Stimulated activated CD4-positive, alpha-beta T cell treated with anti-CD3 and anti-CD28 coated beads, Interleukin-4, amount 100 ng/mL, for 4 hours (primary cell): Measurements from ENCODE around the gene GFRAL.
"Not testable (repeated sequence)": the region's sequence is repeated elsewhere in the genome, so short reads cannot be mapped to it uniquely, and the experiment has no call there.

Source experiments
- DNase-seq, 2 experiments: peaks; one replicate each; pipeline ENCODE4 v3.0.0-alpha.2; 2020

Gene GFRAL, protein sequence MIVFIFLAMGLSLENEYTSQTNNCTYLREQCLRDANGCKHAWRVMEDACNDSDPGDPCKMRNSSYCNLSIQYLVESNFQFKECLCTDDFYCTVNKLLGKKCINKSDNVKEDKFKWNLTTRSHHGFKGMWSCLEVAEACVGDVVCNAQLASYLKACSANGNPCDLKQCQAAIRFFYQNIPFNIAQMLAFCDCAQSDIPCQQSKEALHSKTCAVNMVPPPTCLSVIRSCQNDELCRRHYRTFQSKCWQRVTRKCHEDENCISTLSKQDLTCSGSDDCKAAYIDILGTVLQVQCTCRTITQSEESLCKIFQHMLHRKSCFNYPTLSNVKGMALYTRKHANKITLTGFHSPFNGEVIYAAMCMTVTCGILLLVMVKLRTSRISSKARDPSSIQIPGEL

DNA sequence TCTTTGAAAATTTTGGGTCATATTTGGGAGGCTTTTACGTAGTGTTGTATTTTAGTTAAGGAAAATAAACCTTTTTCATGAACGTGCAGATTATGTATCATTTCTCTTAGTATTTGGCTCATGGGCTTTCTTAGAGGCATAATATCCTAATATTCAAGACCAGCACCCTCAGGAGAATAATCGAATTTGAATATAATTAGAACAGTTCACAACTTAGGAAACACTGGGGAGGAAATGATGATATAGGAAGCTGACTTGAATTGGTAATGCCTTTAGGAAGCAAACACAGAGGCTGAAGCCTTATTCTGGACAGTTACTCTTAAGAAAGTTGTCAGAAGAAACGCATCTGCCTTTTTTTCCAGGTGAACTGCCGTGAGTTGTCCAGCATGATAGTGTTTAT, at the start of gene GFRAL:
TSS of gene GFRAL (plus strand) at position 301 of the 400 bp plus-strand sequence. CDS start at position 387, 86 bp downstream.
- DNase-seq = no peak

DNA sequence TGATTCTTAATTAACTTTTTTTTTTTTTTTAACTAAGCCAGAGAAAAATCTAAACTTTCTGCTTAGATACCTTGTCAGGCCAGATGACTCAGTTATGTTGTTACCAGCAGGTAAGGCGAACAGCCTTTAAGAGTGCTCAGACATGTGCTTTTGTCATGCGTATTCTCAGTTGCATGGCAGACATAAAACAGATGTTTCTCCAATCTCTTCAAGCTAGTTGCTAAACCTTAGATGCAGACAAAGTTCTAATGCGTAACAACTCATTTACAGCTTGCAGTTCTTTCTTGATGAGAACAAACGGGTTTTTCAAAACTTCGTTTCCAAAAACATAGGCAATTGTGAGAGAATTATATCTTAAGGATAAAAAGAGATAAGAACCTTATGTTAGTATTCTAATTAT, 49.6 kb upstream of the GFRAL start:
- no peak for DNase-seq

DNA sequence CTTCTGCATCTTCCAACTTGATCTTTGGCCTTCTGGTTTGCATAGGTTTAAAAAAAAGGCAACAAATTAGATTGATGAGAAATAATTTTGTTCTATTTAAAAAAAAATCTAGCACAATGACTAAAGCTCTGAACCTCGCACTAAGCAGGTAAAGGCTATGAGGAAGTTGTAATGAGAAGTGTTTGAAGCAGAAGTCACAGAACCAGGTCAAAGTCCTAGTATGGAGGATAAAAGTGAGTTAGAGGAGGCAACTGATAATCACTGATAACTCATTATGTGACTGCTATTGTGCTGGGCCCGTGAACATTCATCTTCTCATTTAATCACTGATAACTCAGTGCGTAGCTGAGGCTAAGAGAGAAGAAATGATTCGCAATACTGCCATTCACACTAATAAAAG, 46.1 kb upstream of the GFRAL start:
- DNase-seq = no peak

DNA sequence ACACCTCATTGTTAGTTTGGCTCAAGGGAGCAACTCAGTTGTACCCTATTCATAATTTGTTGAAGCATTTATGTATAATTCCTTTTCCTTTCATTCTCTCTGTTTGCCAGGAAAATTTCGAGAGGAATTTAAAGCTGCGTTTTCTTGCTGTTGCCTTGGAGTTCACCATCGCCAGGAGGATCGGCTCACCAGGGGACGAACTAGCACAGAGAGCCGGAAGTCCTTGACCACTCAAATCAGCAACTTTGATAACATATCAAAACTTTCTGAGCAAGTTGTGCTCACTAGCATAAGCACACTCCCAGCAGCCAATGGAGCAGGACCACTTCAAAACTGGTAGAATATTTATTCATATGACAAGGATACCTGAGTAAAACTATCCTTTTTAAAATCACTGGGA, 45.2 kb upstream of the GFRAL start:
- DNase-seq = no peak

DNA sequence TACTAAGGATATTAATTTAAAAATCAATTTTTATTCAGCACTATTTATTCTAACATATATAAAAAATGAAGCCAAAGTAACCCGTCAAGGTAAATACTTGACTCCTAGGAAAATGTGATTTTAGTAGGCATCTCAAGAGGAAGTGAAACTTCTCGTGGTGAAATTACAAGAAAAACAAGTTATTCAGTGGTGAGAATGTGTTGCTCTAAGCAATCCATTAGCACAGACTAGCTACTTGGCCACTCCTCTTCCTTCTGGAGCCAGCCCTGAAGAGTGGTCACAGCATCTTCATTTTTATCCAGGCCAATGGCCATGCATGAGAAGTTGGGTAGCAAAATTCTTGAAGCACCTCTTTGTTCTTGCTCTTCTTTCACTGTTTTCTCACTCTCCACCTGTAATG, 40.4 kb upstream of the GFRAL start:
- DNase-seq = no peak

DNA sequence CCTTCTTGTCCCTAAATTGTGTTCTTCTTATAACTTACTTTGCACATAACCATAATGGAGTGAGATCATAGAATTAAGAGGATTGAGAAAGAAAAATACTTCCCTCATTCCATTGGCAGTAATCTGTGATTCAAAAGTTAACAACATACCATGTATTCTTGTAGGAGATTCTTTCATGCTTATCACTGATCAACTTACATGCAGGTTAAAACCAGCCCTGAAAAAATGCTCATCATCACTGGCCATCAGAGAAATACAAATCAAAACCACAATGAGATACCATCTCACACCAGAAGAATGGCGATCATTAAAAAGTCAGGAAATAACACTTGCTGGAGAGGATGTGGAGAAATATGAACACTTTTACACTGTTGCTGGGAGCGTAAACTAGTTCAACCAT, 36.5 kb upstream of the GFRAL start:
- no peak for DNase-seq

DNA sequence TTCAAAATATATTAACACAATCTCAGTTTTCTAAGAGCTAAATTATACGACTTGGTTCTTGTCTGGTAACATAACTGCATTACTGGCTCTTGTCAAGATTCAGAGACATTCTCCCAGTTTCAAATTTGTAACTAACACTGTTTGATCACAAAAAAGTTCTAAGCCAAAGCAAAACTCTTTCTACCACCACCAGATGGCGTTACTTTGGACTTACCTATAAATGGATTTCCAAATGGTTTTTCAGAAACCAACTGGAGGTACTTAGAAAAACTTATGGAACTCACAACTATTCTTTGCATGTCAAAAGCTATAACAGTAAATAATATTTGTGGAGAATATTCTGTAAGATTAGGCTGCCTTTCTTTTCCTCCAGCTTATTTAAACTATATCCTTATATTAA, 34.2 kb upstream of the GFRAL start:
- no peak for DNase-seq

DNA sequence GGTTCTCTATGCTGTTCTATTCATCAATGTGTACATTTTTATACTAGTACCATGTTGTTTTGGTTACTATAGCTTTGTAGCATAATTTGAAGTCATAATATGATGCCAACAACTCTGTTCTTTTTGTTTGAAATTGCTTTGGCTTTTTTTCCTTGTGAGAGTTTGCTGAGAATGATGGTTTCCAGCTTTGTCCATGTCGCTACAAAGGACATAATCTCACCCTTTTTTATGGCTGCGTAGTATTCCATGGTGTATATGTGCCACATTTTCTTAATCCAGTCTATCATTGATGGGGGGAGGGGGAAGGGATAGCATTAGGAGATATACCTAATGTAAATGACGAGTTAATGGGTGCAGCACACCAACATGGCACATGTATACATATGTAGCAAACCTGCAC, 30.1 kb upstream of the GFRAL start:
- DNase-seq = not testable (repeated sequence)

DNA sequence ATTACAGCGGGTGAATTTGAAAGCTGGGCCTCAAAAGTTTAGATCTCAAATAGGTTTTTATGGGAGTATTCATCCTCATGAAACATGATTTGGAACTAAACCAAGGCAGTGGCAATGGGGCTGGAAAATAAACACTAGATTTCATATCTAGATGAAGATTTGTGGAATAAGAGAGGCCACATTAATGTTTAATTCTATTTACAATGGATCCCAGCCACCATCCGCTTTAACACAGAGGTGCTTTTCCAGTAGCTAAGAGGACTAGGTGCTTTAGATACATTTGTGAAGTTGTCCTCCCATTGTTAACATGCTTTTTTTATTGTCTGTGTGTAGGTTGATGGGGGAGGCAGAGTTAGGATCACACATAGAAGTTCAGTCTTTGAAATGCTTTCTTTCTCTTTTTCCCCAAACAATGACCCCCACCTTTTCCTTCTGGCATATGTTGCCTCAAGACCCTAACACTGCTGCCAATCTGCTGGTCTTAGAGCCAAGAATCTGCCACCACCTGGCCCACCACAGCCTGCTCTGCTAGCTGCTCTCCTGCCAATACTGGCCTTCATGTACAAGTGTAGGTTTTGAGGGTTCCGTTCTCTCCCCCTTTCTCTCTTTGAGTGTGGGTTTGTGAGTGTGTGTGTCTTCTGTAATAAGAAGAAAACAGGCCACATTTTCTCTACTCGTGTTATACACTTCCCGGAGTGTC, 27.8 kb upstream of the GFRAL start:
- DNase-seq = no peak

DNA sequence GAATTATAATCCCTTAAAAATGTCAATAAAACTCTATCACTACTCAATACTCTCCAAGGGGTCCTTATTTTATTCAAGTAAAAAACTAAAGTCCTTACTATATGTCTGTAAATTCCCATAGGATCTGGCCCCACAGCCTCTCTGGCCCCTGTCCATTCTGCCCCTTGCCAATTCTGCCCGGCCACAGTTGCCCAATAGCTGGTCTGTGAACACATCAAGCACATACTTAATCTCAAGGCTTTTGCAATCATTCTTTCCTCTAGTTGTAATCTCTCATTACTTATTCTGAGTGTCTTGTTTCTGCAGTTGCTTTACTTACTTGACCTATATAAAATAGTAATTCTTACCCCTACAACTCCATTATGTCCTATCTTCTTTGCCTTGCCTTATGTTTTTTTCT, 22.5 kb upstream of the GFRAL start:
- DNase-seq = no peak

DNA sequence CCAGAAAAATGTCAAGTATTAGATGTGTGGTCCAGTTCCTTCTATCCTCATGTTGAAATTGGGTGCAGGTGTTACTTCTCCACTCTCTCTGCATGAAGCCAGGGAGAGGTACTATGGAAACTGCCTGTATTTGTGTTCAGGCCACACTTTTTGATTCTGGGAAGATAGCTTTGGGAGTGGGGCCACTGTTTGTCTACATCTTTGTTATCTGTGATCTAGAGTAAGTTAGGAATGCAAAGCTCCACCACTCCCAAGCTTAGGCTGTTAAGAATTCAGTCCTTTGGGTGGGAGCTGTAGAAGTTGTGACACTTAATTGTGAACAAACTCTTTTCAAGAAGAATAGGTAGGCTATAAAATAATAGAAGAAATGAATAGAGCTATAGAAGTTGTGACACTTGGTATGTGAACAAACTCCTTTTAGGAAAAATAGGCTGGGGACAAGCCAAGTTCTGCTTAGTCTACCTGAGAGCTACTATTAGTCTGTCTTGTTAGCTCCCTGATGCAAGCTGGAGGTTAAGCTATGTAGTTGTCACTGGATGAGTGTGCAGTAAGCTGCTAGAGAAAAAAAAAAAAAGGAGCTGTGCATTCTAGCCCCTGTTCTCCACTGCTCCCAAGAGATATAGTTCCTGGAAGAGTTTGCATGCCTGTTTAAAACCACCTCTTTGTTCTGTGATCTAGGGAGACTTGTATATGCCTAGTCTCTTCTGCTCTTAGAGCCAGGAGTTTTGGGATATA, 7.1 kb upstream of the GFRAL start:
- DNase-seq = no peak

DNA sequence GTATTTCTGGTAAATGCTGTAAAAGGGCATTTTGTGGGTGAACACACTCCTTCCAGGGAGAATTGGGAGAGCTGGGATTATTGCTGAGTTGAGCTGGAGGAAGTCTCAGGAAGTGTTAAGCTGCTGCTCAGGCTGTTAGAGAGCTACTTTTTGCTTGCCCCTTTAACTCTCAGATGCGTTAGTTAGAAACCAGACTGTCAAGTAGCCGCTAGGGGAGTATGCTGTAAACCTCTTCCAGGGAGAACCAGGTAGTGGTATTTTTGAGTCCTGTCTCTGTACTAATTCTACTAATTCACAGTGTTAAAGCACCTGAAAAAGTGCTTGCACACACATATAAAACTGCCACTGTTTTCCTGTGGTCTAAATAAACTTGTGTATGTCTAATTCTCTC, 6.6 kb upstream of the GFRAL start:
- no peak for DNase-seq

DNA sequence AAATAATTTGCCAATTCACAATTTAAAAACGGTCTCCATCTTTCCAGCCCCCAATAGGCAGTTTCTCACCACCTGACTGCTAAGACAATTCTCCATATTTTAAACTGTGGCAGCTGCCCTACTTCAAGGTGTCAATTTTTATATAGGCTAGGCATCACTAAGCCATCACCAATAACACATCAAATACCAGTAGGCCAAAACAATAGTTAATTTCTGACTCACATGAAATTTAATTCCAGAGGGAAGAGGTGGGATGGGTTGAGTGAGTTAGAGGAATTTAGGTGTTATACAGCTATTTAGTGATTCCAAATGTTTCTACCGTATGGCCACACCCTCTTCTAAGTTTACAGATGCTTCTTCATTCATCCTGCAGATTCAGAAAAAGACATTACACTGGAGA, 49.9 kb downstream of the GFRAL start:
- no peak for DNase-seq

DNA sequence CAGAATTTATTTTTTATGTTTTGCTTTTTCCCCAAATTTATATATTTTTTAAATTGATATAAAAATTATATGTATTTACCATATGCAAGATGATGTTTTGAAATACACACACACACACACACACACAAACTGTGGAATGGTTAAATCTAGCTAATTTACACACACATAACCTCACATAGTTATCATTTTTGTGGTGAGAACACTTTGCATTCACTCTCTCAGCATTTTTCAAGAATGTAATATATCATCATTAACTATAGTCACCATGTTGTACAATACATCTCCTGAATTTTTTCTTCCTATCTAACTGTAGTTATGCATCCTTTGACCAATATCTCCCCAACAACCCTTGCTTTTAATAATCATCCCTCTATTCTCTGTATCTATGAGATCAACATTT, 52.2 kb downstream of the GFRAL start:
- DNase-seq = no peak

DNA sequence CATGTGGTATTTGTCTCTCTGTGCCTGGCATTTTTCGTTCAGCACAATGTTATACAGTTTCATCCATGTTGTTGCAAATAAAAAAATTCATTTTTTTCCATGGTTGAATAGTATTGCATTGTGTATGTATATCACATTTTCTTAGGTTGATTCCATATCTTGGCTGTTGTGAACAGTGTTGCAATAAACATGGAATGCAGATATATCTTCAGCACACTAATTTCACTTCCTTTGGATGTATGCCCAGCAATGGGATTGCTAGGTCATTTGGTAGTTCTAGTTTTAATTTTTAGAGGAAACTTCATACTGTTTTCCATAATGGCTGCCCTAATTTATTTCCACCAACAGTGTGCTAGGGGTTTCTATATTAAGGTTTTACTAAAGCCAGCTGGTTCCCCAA, 52.6 kb downstream of the GFRAL start:
- no peak for DNase-seq

DNA sequence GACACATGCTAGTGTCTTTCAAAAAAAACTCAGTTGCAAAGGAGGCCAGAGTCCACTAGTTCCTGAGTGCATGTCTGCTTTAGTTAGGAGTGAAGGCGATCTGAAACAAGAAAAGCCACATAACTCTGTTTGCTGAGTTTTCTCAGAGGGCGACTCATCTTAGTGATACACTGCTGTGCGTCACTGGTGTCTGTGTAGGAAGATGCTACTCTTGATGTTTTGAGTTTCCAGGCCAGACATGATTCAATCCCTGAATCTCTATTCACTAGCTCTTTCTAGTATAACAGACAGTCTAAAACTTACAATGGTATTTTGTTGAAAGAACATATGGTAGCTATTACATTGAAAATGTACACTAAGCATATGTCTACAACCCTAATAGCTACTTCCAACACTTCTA, 60.9 kb downstream of the GFRAL start:
- no peak for DNase-seq

DNA sequence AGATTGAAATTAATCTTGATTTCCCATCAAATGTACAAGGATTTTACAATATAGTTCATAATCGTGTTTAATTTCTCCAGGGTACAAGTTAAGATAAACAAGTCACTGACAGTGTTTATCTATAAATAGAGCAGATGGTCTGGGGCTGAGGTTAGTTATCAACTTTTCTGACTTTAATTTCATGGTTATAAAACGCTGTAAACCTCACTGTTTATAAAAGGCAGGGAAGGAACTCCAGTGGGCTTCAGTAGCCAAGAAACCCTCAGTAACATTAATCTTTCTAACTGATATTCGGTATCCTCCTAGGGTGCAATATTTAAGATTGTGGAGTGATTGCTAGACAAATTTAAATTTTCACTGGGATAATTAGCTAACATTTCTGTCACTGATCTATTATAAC, 68.6 kb downstream of the GFRAL start:
- no peak for DNase-seq

DNA sequence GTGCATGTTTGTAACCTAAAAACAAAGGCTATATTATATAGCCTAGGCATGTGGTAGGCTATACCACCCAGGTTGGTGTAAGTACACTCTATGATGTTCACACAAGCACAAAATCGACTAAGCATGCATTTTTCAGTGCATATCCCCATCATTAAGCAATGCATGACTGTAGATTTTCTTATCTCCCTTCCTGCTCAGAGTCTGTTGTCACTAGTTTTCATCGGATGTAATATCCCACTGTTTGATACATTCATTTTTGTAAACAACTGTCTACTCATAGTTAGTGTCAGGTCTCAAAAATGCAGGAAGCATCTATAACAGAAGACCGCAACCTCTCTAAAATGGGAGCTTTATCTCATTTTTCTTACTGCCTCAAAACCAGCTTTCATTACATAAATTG, 70.7 kb downstream of the GFRAL start:
- DNase-seq = no peak

DNA sequence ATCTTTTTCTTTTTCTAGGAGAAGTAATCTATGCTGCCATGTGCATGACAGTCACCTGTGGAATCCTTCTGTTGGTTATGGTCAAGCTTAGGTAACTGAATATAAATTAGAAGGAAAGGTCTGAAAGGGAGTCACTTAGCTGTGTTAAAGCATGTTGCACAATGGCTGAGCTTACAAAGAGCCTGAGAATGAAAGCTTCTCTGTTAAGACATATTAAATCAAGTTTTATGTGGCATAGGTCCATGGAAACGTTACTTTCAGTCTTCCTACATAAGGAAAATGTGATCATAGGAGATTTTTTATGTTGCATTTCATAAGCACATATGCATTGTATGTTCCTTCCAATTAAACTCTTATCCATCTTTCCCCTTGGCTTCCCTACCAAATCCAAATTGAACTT, 72.1 kb downstream of the GFRAL start:
- no peak for DNase-seq

DNA sequence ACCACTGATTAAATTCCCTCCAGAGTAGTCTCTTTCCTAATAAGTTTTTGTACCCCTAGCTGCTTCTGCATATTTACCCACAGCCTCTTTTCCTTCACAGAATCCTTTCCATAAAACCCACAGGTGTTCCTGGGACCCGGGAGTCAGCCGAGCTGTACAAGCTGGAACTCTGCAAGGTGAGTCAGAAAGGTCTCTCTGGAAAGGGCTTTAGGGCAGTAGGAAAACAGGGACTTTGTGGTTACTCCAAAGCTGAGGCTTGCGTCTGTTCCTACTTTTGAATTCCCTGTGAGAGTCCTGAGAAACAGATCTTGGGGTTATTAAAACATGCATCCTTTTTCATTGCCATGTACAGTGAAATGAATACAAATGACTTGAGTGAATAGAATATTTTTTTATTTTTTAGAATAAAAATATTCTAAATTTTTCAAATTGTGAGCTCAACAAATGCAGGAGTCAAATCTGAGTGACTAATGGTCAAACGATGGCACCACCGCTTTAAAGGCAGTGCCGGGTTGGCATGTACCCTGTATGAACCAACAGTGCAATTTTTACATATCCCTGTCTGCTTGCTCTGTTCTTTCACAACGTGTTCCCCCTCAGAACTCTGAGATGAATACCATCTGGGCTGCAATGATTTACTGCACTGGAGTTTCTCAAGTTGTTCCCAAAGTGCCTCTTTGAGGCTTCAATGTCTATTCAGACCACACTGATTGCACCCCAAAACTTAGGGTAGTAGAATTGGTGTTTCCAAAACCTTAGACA, 78.4 kb downstream of the GFRAL start:
- DNase-seq = no peak

DNA sequence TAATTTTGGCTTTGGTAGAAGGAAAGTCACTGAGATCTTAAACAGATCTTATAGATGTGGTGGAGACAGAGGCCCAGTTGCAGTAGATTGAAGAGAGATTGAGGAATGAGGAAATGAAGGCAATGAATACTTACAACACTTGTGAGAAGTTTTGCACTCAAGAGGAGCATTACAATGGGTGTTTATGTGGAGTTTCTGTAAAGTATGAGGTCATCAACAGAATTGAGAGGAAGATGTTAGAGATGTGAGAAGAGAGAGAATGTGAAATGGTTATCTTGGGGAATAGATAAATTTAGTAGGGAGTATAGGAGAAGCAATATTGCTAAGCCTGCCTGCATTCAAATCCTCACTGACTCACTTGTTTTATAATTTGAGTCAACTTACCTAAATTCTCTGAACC, 83.4 kb downstream of the GFRAL start:
- no peak for DNase-seq

DNA sequence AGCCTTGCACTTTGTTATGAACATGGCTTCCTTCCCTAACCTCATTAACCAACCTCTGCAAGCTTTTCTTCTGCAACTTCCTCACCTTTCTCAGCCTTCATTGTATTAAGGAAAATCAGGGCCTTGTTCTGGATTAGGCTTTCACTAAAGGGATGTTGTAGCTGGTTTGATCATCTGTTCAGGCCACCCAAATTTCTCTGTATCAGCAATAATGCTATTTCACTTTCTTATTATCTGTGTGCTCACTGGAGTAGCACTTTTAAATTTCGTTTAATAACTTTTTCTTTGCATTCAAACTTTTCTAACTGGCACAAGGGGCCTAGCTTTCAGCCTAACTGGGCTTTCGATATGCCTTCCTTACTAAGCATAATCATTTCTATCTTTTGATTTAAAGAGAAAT, 96.7 kb downstream of the GFRAL start:
- DNase-seq = no peak

DNA sequence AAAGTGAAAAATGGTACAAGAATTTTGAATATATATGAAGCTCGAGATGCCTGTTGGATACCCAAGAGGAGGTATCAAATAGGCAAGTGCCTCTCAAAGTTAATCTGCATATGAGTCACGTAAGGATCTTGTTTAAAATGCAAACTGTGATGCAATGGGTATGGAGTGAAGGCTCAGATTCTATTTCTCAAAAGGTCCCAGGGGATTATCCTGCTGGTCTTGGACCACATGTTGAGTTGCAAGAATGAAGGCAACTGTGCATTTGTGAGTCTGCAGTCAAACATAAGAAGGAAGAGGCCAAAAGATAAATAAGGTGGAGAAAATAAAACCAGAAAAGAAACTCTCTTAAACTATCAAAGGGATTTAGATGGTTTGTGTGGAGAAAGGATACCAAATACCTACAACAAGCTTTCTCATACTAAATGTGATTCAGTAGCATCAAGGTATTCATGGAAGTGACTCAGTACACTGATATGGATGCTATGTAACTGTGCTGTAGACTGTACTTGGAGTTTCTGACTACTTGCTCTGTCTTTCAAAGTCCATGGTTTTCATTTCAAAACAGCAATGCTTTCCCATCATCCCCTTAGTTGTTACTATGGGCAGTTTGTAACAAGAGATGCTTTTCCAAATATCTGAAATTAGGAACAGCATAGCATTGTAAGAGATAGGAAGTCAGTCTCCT, 106.3 kb downstream of the GFRAL start:
- DNase-seq = no peak
